H9 (cell line): ENCODE data around the gene RCOR3. TPM values are rescaled to one million over a fixed set of nuclear protein-coding genes. Genes with fewer than 3 reads are reported as not detected.
"Not testable (repeated sequence)": the region's sequence is repeated elsewhere in the genome, so short reads cannot be mapped to it uniquely, and the experiment has no call there.

ENCODE experiments used
- DNase-seq: peaks from one replicate; pipeline ENCODE4 v3.0.0-alpha.2; 2017
- H2AFZ ChIP-seq: one replicate; pipeline ENCODE4 v1.6.1; 2013; ENCODE audit warnings: mild to moderate bottlenecking, low read length, control low read depth, moderate library complexity
- H2AK5ac ChIP-seq: 2 replicates; pipeline ENCODE4 v1.6.1; 2013; ENCODE audit warnings: low read length, control low read depth, mixed read lengths; ENCODE audit not compliant: insufficient read length
- H2BK120ac ChIP-seq: one replicate; pipeline ENCODE4 v1.6.1; 2013; ENCODE audit warnings: low read depth, mild to moderate bottlenecking, low read length, control low read depth, inconsistent platforms; ENCODE audit not compliant: poor library complexity, severe bottlenecking
- H2BK12ac ChIP-seq: 2 replicates; pipeline ENCODE4 v1.6.1; 2013; ENCODE audit warnings: low read length, control low read depth, mixed read lengths, low read depth; ENCODE audit not compliant: insufficient read length
- H2BK15ac ChIP-seq: 2 replicates; pipeline ENCODE4 v1.6.1; 2013; ENCODE audit warnings: low read depth, low read length, control low read depth
- H2BK20ac ChIP-seq: one replicate; pipeline ENCODE4 v1.6.1; 2013; ENCODE audit warnings: low read depth, mild to moderate bottlenecking, low read length, control low read depth, inconsistent platforms; ENCODE audit not compliant: poor library complexity, severe bottlenecking
- H2BK5ac ChIP-seq: 2 replicates; pipeline ENCODE4 v1.6.1; 2013; ENCODE audit warnings: low read length, control low read depth, mixed read lengths; ENCODE audit not compliant: insufficient read length
- H3K14ac ChIP-seq: 2 replicates; pipeline ENCODE4 v1.6.1; 2013; ENCODE audit warnings: low read length, control low read depth; ENCODE audit not compliant: insufficient read depth
- H3K18ac ChIP-seq: 2 replicates; pipeline ENCODE4 v1.6.1; 2013; ENCODE audit warnings: low read depth, mild to moderate bottlenecking, mixed read lengths, low read length, control low read depth; ENCODE audit not compliant: insufficient read length
- H3K23ac ChIP-seq: 2 replicates; pipeline ENCODE4 v1.6.1; 2013; ENCODE audit warnings: low read length, control low read depth, mixed read lengths, low read depth; ENCODE audit not compliant: insufficient read length
- H3K23me2 ChIP-seq: 2 replicates; pipeline ENCODE4 v1.6.1; 2013; ENCODE audit warnings: low read depth, mild to moderate bottlenecking, mixed read lengths, low read length, control low read depth; ENCODE audit not compliant: insufficient read length, poor library complexity, severe bottlenecking
- H3K27ac ChIP-seq: 2 replicates; pipeline ENCODE4 v1.5.1; 2013; ENCODE audit warnings: low read length, control low read depth, mixed read lengths, low read depth; ENCODE audit not compliant: insufficient read length
- H3K27me3 ChIP-seq: 2 replicates; pipeline ENCODE4 v1.6.1; 2013; ENCODE audit warnings: low read length, control low read depth, inconsistent platforms; ENCODE audit not compliant: insufficient read depth
- H3K4ac ChIP-seq: 2 replicates; pipeline ENCODE4 v1.6.1; 2013; ENCODE audit warnings: low read depth, mild to moderate bottlenecking, control low read depth, inconsistent platforms, low read length, moderate library complexity
- H3K4me1 ChIP-seq: 2 replicates; pipeline ENCODE4 v1.6.1; 2013; ENCODE audit warnings: low read length, control low read depth, inconsistent platforms; ENCODE audit not compliant: insufficient read depth
- H3K4me2 ChIP-seq: 2 replicates; pipeline ENCODE4 v1.6.1; 2013; ENCODE audit warnings: low read length, control low read depth, mixed read lengths; ENCODE audit not compliant: insufficient read length, insufficient read depth
- H3K56ac ChIP-seq: 2 replicates; pipeline ENCODE4 v1.6.1; 2013; ENCODE audit warnings: low read depth, mild to moderate bottlenecking, mixed read lengths, low read length, control low read depth; ENCODE audit not compliant: insufficient read length
- H3K79me1 ChIP-seq: 2 replicates; pipeline ENCODE4 v1.6.1; 2013; ENCODE audit warnings: low read depth, mild to moderate bottlenecking, moderate library complexity, low read length, control low read depth, inconsistent platforms; ENCODE audit not compliant: insufficient read depth, poor library complexity, severe bottlenecking
- H3K79me2 ChIP-seq: 2 replicates; pipeline ENCODE4 v1.6.1; 2013; ENCODE audit warnings: low read length, control low read depth, inconsistent platforms; ENCODE audit not compliant: insufficient read depth
- H3K9ac ChIP-seq: 2 replicates; pipeline ENCODE4 v1.6.1; 2013; ENCODE audit warnings: low read length, control low read depth, mixed read lengths; ENCODE audit not compliant: insufficient read length; ENCODE audit errors: extremely low read depth
- H3K9me3 ChIP-seq: one replicate; pipeline ENCODE4 v1.6.1; 2013; ENCODE audit warnings: low read depth, low read length, inconsistent platforms; ENCODE audit not compliant: control insufficient read depth
- H3T11ph ChIP-seq: one replicate; pipeline ENCODE4 v1.6.1; 2013; ENCODE audit warnings: mild to moderate bottlenecking, low read length, control low read depth, inconsistent platforms
- H4K20me1 ChIP-seq: one replicate; pipeline ENCODE4 v1.6.1; 2013; ENCODE audit not compliant: control insufficient read depth, insufficient read length, insufficient read depth
- H4K5ac ChIP-seq: 2 replicates; pipeline ENCODE4 v1.6.1; 2013; ENCODE audit warnings: low read depth, mild to moderate bottlenecking, mixed read lengths, low read length, control low read depth; ENCODE audit not compliant: insufficient read length
- H4K8ac ChIP-seq: replicated peaks from 2 replicates; pipeline ENCODE4 v1.6.1; 2013; ENCODE audit warnings: low read length, control low read depth, mixed read lengths, low read depth; ENCODE audit not compliant: insufficient read length
- H4K91ac ChIP-seq: 2 replicates; pipeline ENCODE4 v1.6.1; 2013; ENCODE audit warnings: low read depth, mild to moderate bottlenecking, moderate library complexity, mixed read lengths, low read length, control low read depth; ENCODE audit not compliant: insufficient read length
- H3K27ac Mint-ChIP-seq, 3 experiments: 2 replicates in 2 of 3; 3 replicates in 1 of 3; pipeline ENCODE4 v1.8.0; 2020 to 2021; ENCODE audit warnings: mixed read lengths in 3 of 3, mild to moderate bottlenecking in 1 of 3, moderate library complexity in 1 of 3
- H3K27me3 Mint-ChIP-seq: 2 replicates; pipeline ENCODE4 v1.8.0; 2021; ENCODE audit warnings: low read depth, mild to moderate bottlenecking, moderate library complexity, mixed read lengths
- H3K36me3 Mint-ChIP-seq, 3 experiments: 2 replicates in 2 of 3; 3 replicates in 1 of 3; pipeline ENCODE4 v1.8.0; 2020 to 2021; ENCODE audit warnings: low read depth in 3 of 3, mixed read lengths in 3 of 3; ENCODE audit not compliant: insufficient read depth in 1 of 3
- H3K4me1 Mint-ChIP-seq, 2 experiments: 2 replicates each; pipeline ENCODE4 v1.8.0; 2020; ENCODE audit warnings: mixed read lengths in 2 of 2
- H3K4me3 Mint-ChIP-seq, 2 experiments: 2 replicates in 1 of 2; 3 replicates in 1 of 2; pipeline ENCODE4 v1.8.0; 2020 to 2021; ENCODE audit warnings: mild to moderate bottlenecking in 2 of 2, mixed read lengths in 2 of 2, moderate library complexity in 1 of 2
- H3K9me3 Mint-ChIP-seq, 2 experiments: 2 replicates in 1 of 2; 3 replicates in 1 of 2; pipeline ENCODE4 v1.8.0; 2020; ENCODE audit warnings: mild to moderate bottlenecking in 2 of 2, mixed read lengths in 2 of 2, moderate library complexity in 1 of 2
- WGBS: extraction: QIAGEN DNeasy Blood & Tissue Kit; methylation state at CpG from one replicate; pipeline ENCODE4 v1.1.7; 2013; ENCODE audit warnings: missing lambda C conversion rate, low lambda C conversion rate, mixed read lengths; ENCODE audit not compliant: insufficient read length; ENCODE audit errors: extremely low coverage; 5-methylcytosine and 5-hydroxymethylcytosine counted together
- total RNA-seq: library from RNA; stranded (reverse); gene quantifications from 2 replicates; pipeline ENCODE4 v1.2.1, GENCODE V29; 2021

RCOR3 gene
- total RNA-seq, 1 experiment from 2014 or later, result 37.2 TPM

GRCh38 chr1:211228573-211229364 is 30.4 kb upstream of the RCOR3 start:
- H3K4me2 ChIP-seq, H2BK15ac ChIP-seq, H4K91ac ChIP-seq, H3K18ac ChIP-seq, H3K79me1 ChIP-seq, H3T11ph ChIP-seq, H3K4me3 Mint-ChIP-seq, H3K9ac ChIP-seq, H2BK5ac ChIP-seq, H3K36me3 Mint-ChIP-seq, H3K27ac Mint-ChIP-seq, H4K20me1 ChIP-seq, H2BK20ac ChIP-seq, H3K4me1 ChIP-seq, H3K9me3 Mint-ChIP-seq, H3K27me3 ChIP-seq, H2BK12ac ChIP-seq, DNase-seq, H3K23me2 ChIP-seq, H3K4ac ChIP-seq, H3K23ac ChIP-seq, H2AFZ ChIP-seq, H3K27ac ChIP-seq, H3K56ac ChIP-seq, H3K27me3 Mint-ChIP-seq, H3K4me1 Mint-ChIP-seq, H2AK5ac ChIP-seq, H4K8ac ChIP-seq, H4K5ac ChIP-seq, H3K9me3 ChIP-seq, H2BK120ac ChIP-seq, H3K14ac ChIP-seq, H3K79me2 ChIP-seq: not testable (repeated sequence)
- no CpG with 5 or more reads among the region's 13 CpGs for WGBS
